ENCODE measurements around the gene KIAA0753. TPM values are rescaled to one million over a fixed set of nuclear protein-coding genes. Genes with fewer than 3 reads are reported as not detected.

The KIAA0753 gene
- total RNA-seq, 4 donors from 2014 or later, result 3.0 to 6.3 (median 3.6) TPM

DNA sequence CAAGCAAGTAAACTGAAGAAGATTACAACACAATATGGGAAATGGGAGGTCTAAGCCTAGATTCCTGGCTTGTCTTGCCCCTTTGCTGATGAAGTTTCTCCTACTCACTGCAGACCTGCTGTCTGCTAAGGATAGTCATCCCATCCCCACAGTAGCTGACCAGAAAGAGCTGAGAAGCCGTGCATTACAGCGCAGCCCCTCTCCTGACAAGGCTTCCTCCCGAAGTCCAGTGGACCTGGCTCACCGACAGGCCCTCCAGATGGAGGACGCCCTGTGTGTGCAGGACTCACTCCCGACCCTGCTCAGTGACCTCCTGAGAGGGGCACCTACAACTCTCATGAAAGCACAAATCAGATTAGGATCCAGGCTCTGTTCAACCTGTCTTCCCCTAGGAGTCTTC lies 35.4 kb downstream of the KIAA0753 start:
- in situ Hi-C loops (cut with MboI; ENCODE audit: low sequenced_read_pairs in 4 of 4) (no loop called here), intact Hi-C loops (cut with DNase I; ENCODE audit: low total_unique reads) (no loop called here)
- TF ChIP-seq CTCF (IDR thresholded peaks at IDR 0.05 in 4 of 5, conservative IDR thresholded peaks at IDR 0.05 in 1 of 5), result no peak
- no peak for TF ChIP-seq POLR2A (IDR thresholded peaks at IDR 0.05)
- ATAC-seq, result no peak
- Histone ChIP-seq H3K9me3 (no peaks in the 10 kb centered on the region), H3K4me1 (no peaks in the 10 kb centered on the region), H3K36me3 (peaks cover 0 to 46% of the 10 kb centered on the region in 2 donors), H3K27ac (no peak overlapping the region), H3K4me3 (no peak overlapping the region), H3K27me3 (no peaks in the 10 kb centered on the region)
- DNase-seq, result no peak

DNA sequence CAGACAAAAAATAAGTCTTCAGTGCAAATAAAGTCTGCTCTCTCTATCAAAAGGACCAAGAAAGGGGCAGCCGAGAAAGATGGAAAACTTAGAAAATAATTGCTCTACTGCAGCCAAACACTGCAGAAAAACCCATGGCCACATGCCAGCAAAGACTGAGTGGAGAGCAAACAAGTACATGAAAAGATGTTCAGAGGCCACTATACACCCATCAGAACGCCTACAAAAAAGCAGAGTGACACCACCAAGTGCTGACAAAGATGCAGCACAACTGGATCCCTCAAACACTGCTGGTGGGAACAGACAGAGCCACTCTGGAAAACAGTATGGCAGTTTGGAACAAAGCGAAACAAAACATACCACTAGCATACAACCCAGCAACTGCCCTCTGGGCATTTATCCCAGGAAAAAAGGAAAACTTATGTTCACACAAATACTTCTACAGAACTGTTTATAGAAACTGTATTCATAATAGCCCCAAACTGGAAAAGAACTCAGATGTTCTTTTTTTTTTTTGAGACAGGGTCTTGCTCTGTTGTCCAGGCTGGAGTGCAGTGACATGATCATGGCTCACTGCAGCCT lies 36.7 kb downstream of the KIAA0753 start:
- Histone ChIP-seq H3K27ac (no peak overlapping the region), H3K4me1 (peaks cover under 1 to 4% of the 10 kb centered on the region in 2 donors), H3K9me3 (no peaks in the 10 kb centered on the region), H3K36me3 (peaks cover 0 to 42% of the 10 kb centered on the region in 2 donors), H3K27me3 (no peaks in the 10 kb centered on the region), H3K4me3 (no peak overlapping the region)
- intact Hi-C loops (cut with DNase I; ENCODE audit: low total_unique reads) (no loop called here), in situ Hi-C loops (cut with MboI; ENCODE audit: low sequenced_read_pairs in 4 of 4) (no loop called here)
- ATAC-seq (no peak), DNase-seq (no peak)
- TF ChIP-seq CTCF (IDR thresholded peaks at IDR 0.05 in 4 of 5, conservative IDR thresholded peaks at IDR 0.05 in 1 of 5), result no peak

DNA sequence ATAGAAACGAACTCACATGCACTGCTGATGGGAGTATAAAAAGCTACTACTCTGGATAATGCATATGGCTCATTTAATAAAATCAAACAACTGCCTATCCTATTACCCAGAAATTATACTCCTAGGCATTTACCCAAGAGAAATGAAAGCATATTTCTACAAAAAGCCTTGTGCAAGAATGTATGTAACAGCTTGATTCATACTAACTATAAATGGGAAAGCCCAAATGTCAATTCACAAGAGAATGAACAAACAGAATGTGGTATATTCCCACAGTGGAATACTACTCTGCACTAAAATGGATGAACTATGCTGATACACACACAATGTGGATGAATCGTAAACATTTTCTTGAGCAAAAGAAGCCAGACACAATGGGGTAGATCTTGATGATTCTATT lies 38.4 kb downstream of the KIAA0753 start:
- no peak overlapping the region for H3K4me3 ChIP-seq
- no peaks in the 10 kb centered on the region for H3K9me3 ChIP-seq
- intact Hi-C loops (cut with DNase I; ENCODE audit: low total_unique reads) (no loop called here), in situ Hi-C loops (cut with MboI; ENCODE audit: low sequenced_read_pairs in 4 of 4) (no loop called here)
- H3K4me1 ChIP-seq, result peaks cover 7 to 11% of the 10 kb centered on the region in 2 donors
- no peaks in the 10 kb centered on the region for H3K27me3 ChIP-seq
- ATAC-seq (no peak), DNase-seq (no peak)
- peaks cover 0 to 28% of the 10 kb centered on the region in 2 donors for H3K36me3 ChIP-seq
- no peak overlapping the region for H3K27ac ChIP-seq
- no peak for TF ChIP-seq POLR2A (IDR thresholded peaks at IDR 0.05)
- no peak for TF ChIP-seq CTCF (IDR thresholded peaks at IDR 0.05 in 4 of 5, conservative IDR thresholded peaks at IDR 0.05 in 1 of 5)

DNA sequence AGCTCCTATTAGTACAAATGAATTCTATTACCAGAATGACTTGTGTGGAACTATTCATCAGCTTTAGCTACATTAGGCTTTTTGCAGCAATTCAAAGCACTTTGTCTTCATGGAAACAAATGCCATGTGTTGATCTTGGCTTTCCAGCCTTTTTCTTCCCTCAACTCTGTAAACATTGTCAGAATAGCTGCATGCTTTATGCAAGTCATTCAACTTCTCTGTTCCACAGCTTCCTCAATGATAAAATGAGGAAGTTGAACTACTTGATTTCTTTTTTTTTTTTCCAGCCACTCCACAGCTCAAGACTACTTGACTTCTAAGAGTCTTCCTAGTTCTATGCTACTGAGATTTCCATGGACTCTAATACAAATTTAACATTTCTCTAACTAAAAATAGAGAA lies 41.1 kb downstream of the KIAA0753 start:
- Histone ChIP-seq H3K4me1 (peaks cover 7 to 11% of the 10 kb centered on the region in 2 donors), H3K27ac (no peak overlapping the region), H3K4me3 (no peak overlapping the region), H3K27me3 (no peaks in the 10 kb centered on the region), H3K9me3 (no peaks in the 10 kb centered on the region), H3K36me3 (peaks cover 0 to 40% of the 10 kb centered on the region in 2 donors)
- DNase-seq, result no peak
- in situ Hi-C loops (cut with MboI; ENCODE audit: low sequenced_read_pairs in 4 of 4), result loop anchor here in 1 of 4 donors (25.0 kb wide), 1 partner anchor 137 kb away; no protein-coding TSS in a partner anchor
- ATAC-seq, result no peak
- intact Hi-C loops (cut with DNase I; ENCODE audit: low total_unique reads), result no loop called here
- no peak for TF ChIP-seq CTCF (IDR thresholded peaks at IDR 0.05 in 4 of 5, conservative IDR thresholded peaks at IDR 0.05 in 1 of 5)
- TF ChIP-seq POLR2A (IDR thresholded peaks at IDR 0.05), result no peak

GRCh38 chr17:6597727-6598126 lies 42.8 kb downstream of the KIAA0753 start:
- no peak for TF ChIP-seq CTCF (IDR thresholded peaks at IDR 0.05 in 4 of 5, conservative IDR thresholded peaks at IDR 0.05 in 1 of 5)
- no peak for TF ChIP-seq POLR2A (IDR thresholded peaks at IDR 0.05)
- Histone ChIP-seq H3K4me3 (no peak overlapping the region), H3K4me1 (peaks cover 7 to 11% of the 10 kb centered on the region in 2 donors), H3K27me3 (no peaks in the 10 kb centered on the region), H3K27ac (no peak overlapping the region), H3K36me3 (peaks cover 0 to 47% of the 10 kb centered on the region in 2 donors), H3K9me3 (no peaks in the 10 kb centered on the region)
- no peak for DNase-seq
- intact Hi-C loops (cut with DNase I; ENCODE audit: low total_unique reads) (no loop called here), in situ Hi-C loops (cut with MboI; ENCODE audit: low sequenced_read_pairs in 4 of 4) (loop anchor here in 1 of 4 donors (25.0 kb wide), 1 partner anchor 135 kb away; no protein-coding TSS in a partner anchor)
- ATAC-seq, result no peak
